ENCODE measurements around the gene DCXR.

Gene DCXR

DNA sequence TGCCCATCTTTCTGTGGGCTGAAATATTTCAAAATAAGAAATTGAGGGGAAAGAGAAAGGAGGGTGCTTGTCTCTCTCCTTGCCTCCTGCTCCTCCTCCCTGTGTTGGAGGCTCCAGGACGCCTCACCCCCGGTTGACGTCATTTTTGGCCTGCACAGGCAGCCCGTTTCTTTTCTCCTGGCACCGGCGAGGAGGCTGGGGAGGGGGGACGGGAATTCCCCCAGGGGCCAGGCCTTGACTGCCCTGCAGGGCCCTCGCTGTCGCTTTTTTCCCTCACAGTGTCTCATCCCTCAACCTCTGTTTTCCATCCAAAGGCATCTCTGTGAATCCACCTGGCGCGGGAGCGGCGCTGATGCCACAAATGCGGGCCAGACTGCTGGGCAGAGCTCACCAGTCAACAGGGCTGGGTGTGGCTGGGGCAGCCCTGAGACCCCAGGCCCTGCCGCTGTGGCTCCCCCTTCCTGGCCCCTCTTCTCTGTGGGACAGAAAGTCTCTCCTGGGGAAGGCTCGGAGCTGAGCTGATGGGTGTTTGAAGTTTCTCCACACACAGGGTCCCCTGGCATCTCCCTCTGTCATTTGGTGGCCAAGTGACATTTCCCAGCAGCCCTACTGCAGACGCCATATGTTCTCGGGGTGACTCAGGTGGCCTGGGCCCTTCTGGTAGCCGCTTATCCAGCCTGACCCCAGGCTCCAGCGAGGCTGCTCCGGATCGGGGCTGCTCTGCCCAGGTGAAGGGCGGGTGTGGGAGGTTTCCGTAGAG lies 30.8 kb downstream of the DCXR start:
- Histone ChIP-seq H3K4me3 (no peak overlapping the region), H3K36me3 (ENCODE audit: insufficient read depth, low read length) (no peaks in the 10 kb centered on the region), H3K27ac (0 out of 2 replicates have a peak overlapping the region, but pooled peaks have one; percentile 25), H3K9me3 (ENCODE audit: low read depth, low read length) (no peaks in the 10 kb centered on the region), H3K9ac (ENCODE audit: insufficient read length) (no peak overlapping the region)
- no peak for DNase-seq (ENCODE audit: low read depth, low spot score)
- TF ChIP-seq FOXP2 (optimal IDR thresholded peaks at IDR 0.05; ENCODE audit: control extremely low read depth, extremely low read length, insufficient read depth) (no peak), EZH2 (IDR thresholded peaks at IDR 0.05) (no peak), POLR2AphosphoS5 (IDR thresholded peaks at IDR 0.05; ENCODE audit: borderline replicate concordance, low read depth, low read length) (no peak)

DNA sequence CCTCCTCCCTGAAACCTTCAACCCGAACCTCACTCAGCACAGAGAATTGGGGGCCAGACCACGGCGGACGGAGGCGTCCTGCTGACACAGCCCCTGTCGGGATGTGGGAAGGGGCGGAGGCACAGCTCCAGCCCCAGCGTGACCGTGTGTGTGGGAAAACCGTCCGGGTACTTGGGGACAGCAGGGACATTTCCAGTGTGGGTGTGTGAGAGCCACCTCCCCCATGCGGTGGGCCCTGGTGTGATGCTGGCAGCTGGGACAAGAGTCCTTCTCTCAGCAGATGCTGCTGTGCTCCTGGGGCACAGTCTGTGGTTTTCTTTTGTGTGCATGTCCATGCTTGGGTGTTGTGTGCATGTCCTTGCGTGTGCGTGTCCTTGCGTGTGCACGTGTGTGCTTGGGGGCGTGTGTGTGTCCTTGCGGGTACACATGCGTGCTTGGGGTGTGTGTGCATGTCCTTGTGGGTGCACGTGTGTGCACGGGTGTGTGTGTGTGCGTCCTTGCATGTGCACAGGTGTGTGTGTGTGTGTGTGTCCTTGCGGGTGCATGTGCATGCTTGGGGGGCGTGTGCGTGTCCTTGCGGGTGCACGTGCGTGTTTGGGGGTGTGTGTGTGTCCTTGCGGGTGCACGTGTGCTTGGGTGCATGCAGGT lies 31.7 kb downstream of the DCXR start:
- H3K9me3 ChIP-seq (ENCODE audit: low read depth, low read length) = no peaks in the 10 kb centered on the region
- no peak for DNase-seq (ENCODE audit: low read depth, low spot score)
- TF ChIP-seq POLR2AphosphoS5 (IDR thresholded peaks at IDR 0.05; ENCODE audit: borderline replicate concordance, low read depth, low read length) (no peak), FOXP2 (optimal IDR thresholded peaks at IDR 0.05; ENCODE audit: control extremely low read depth, extremely low read length, insufficient read depth) (no peak), EZH2 (IDR thresholded peaks at IDR 0.05) (no peak)
- H3K4me3 ChIP-seq = no peak overlapping the region
- no peak overlapping the region for H3K27ac ChIP-seq
- H3K36me3 ChIP-seq (ENCODE audit: insufficient read depth, low read length) = no peaks in the 10 kb centered on the region
- H3K9ac ChIP-seq (ENCODE audit: insufficient read length) = no peak overlapping the region

DNA sequence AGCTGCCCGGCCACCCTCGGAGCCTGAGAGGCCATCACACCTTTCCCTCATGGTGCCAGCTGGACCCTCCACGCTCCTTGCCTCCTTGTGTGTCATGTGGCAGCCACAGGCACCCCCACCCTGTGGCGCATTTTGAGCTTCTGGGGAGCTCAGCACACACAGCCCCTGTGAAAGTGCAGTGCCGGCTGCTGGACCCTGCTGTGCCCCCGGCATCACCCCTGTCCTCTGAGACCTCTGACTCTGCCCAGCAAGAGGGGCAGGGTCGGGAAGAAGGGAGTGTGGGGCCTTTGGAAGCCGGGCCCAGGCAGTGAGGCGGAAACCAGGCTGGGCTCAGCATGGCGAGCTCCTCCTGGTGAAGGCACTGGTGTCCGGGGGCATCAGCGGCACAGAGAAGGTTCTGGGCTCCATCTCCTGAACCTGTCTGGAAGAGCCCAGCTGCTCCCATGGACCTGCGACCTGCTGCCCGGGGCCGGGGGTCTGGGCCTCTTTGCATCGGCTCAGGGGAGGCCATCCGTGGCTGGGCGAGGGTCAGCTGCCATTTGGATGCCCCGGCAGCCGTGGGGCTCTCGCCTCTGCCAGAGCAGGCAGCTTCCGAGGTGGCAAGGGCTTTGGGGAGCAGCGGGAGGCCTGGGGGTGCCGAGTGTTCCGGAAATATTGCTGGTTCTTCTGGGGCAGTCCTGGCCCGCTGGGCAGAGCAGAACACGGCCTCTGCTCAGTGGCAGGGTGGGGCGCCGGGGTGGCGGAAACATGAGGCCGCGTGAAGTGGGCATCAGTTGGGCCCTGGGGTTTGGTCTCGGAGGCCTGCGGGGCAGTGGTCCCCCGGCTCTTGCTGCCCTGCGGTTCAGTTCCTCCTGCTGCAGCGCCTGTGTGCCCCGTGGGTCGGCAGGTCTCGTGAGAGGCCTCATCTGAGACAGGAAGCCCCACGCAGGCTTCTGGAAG lies 32.7 kb downstream of the DCXR start:
- Histone ChIP-seq H3K9ac (ENCODE audit: insufficient read length) (no peak overlapping the region), H3K36me3 (ENCODE audit: insufficient read depth, low read length) (no peaks in the 10 kb centered on the region), H3K27ac (no peak overlapping the region), H3K4me3 (no peak overlapping the region), H3K9me3 (ENCODE audit: low read depth, low read length) (no peaks in the 10 kb centered on the region)
- TF ChIP-seq FOXP2 (optimal IDR thresholded peaks at IDR 0.05; ENCODE audit: control extremely low read depth, extremely low read length, insufficient read depth) (no peak), EZH2 (IDR thresholded peaks at IDR 0.05) (no peak), POLR2AphosphoS5 (IDR thresholded peaks at IDR 0.05; ENCODE audit: borderline replicate concordance, low read depth, low read length) (no peak)
- DNase-seq (ENCODE audit: low read depth, low spot score) = no peak

DNA sequence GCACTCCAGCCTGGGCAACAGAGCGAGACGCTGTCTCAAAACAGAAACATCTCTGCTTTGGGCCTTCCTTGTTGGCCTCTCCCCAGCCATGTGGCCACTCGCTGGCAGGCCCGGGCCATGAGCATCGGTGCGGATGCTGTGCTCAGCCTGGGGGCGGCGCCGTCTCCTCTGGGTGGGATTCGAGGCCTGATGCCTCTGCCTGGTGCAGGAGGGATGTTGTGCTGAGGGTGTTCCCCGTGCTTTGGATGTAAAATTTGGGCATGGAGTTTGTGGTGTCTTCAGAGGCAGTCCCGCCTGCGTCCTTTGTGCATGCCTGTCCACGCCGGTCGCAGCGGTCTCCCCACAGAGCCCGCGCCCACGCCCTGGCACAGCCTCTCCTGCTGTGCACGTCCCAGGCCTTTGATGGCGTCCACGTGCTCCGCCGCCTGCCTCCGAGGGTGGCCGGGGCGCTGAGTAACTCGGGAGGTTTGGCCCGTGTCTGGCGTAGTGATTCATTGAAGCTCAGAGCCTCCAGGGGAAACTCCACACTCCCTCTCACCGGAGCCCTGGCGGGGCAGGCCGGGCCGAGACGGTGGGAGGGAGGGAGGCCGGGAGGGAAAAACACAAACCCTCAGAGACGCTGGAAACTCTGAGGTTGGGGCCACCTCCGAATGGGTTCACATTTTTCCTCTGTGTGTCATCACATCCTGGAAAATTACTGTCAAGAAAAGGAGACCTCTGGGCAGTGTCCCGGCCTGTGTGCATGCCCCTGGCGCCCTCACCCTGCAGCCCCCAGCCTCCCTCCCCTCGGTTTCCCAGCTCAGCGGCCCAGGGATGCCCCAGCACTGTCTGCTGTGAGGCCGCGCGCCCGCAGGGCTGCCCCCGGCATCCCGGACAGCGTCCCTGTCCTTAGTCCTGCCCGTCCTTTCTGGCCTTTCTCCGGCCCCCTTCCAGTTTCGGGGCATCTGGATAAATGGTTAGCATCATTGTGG lies 33.8 kb downstream of the DCXR start:
- Histone ChIP-seq H3K9me3 (ENCODE audit: low read depth, low read length) (no peaks in the 10 kb centered on the region), H3K36me3 (ENCODE audit: insufficient read depth, low read length) (no peaks in the 10 kb centered on the region), H3K27ac (no peak overlapping the region), H3K9ac (ENCODE audit: insufficient read length) (no peak overlapping the region), H3K4me3 (no peak overlapping the region)
- DNase-seq (ENCODE audit: low read depth, low spot score) = no peak
- TF ChIP-seq EZH2 (IDR thresholded peaks at IDR 0.05) (no peak), FOXP2 (optimal IDR thresholded peaks at IDR 0.05; ENCODE audit: control extremely low read depth, extremely low read length, insufficient read depth) (no peak), POLR2AphosphoS5 (IDR thresholded peaks at IDR 0.05; ENCODE audit: borderline replicate concordance, low read depth, low read length) (no peak)

DNA sequence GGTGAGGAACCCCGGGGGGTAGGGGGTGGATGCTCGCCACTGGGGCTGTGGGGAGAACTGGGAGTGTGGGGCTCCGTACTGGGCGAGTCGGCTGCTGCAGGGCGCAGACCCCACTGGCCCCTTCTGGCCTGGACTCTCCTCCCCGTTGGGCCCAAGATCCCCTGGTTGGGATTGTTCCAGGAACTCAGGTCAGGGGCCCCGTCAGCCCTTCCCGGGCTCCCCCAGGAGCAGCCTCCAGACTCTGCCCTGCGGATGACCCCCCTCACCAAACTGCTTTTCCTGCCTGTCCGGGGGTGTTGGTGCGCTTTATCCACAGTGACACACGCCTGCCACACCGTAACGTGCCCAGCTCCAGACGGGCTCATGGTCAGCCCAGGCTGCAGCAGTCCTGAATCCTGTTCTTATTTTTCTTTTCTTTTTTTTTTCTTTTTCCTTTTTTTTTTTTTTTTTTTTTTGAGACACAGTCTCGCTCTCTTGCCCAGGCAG lies 35.9 kb downstream of the DCXR start:
- TF ChIP-seq FOXP2 (optimal IDR thresholded peaks at IDR 0.05; ENCODE audit: control extremely low read depth, extremely low read length, insufficient read depth) = no peak
- no peak for TF ChIP-seq EZH2 (IDR thresholded peaks at IDR 0.05)
- no peak for TF ChIP-seq POLR2AphosphoS5 (IDR thresholded peaks at IDR 0.05; ENCODE audit: borderline replicate concordance, low read depth, low read length)

DNA sequence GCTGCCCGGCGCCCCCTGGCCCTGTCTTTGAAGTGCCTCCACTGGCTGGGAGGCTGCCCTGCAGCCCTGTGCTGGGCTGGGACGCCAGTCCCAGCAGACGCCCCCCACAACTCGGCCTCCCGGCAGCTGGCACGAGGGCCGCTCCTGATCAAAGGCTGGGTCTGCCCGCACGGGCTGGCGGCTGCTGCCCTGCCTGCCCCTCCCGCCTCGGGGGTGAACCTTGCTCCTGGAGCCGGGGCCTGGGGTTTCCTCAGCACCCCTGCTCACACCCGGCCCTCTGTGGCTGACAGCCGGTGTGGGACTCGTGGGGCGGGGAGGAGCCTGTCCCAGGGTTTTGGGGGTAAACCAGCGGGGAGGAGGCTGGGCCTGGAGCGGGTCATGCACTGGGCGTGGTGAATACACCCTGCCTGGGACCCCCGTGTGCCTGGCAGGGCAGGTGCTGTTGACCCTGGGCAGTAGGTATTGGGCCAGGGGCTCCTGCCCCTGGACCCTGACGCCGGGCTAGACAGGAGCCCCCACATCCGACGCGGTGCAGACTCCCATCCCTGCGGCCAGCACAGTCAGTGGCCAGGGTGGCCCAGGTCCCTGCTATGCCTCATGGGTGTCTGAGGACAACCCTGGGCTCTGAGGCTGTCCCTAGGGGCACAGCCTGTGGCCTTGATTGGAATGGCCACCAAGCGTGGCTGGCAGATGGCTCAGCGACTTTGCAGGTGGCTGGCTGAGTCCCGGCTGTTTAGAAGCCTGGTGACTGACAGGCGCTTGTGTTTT lies 36.5 kb downstream of the DCXR start:
- Histone ChIP-seq H3K9me3 (ENCODE audit: low read depth, low read length) (no peaks in the 10 kb centered on the region), H3K4me3 (no peak overlapping the region), H3K27ac (no peak overlapping the region), H3K9ac (ENCODE audit: insufficient read length) (no peak overlapping the region), H3K36me3 (ENCODE audit: insufficient read depth, low read length) (no peaks in the 10 kb centered on the region)
- no peak for TF ChIP-seq FOXP2 (optimal IDR thresholded peaks at IDR 0.05; ENCODE audit: control extremely low read depth, extremely low read length, insufficient read depth)
- no peak for TF ChIP-seq POLR2AphosphoS5 (IDR thresholded peaks at IDR 0.05; ENCODE audit: borderline replicate concordance, low read depth, low read length)
- no peak for TF ChIP-seq EZH2 (IDR thresholded peaks at IDR 0.05)
- no peak for DNase-seq (ENCODE audit: low read depth, low spot score)

More for the DNA sequence above, 35.9 kb downstream of the DCXR start:
- Histone ChIP-seq H3K4me3 (no peak overlapping the region), H3K36me3 (ENCODE audit: insufficient read depth, low read length) (no peaks in the 10 kb centered on the region), H3K9me3 (ENCODE audit: low read depth, low read length) (no peaks in the 10 kb centered on the region), H3K9ac (ENCODE audit: insufficient read length) (no peak overlapping the region), H3K27ac (no peak overlapping the region)
- DNase-seq (ENCODE audit: low read depth, low spot score) = no peak

All from SK-N-MC (cell line).